HepG2 (cell line): ENCODE results near the gene ARL8A. TPM values are rescaled to one million over a fixed set of nuclear protein-coding genes. Genes with fewer than 3 reads are reported as not detected.
A peak's percentile ranks its signal among the peaks of the same experiment; 100 is the strongest.

ENCODE experiments used
- ATAC-seq: fragments of 200-7000 bp; cut with Tn5 transposase; 3 replicates; pipeline ENCODE4 v1.9.1; 2020; ENCODE audit warnings: mild to moderate bottlenecking, moderate library complexity
- BruUV-seq: library from RNA; stranded (reverse); fragments of 400-500 nt; replicated peaks from 2 replicates; lab custom pipeline; 2021; lab: Mats Ljungman, UMichigan
- CTCF ChIA-PET: fragments of 300-600 bp; formaldehyde crosslinking; extraction: SDS; loops from one replicate; lab custom pipeline; 2021; ENCODE audit warnings: low total read pairs, inconsistent platforms, low intra/inter-chr PET ratio; lab: Yijun Ruan, JAX
- POLR2A ChIA-PET: fragments of 350-600 bp; sonication (Branson Sonifier 250); formaldehyde crosslinking; loops from one replicate; lab custom pipeline; 2020; ENCODE audit warnings: antibody characterized with exemption, inconsistent platforms; lab: Yijun Ruan, JAX
- DNase-seq: peaks from one replicate; pipeline ENCODE4 v3.0.0-alpha.2; 2015; ENCODE audit warnings: low spot score
- FAIRE-seq: peaks from 3 replicates; lab custom pipeline; 2011; peaks lifted over from hg19 to GRCh38; lab: Jason Lieb, UNC
- H2AFZ ChIP-seq: one replicate; pipeline ENCODE4 v1.6.1; 2011; ENCODE audit warnings: low read length, inconsistent platforms
- H3K27ac ChIP-seq: fragments of 300-600 bp; 3 replicates; pipeline ENCODE4 v1.8.0; 2011; ENCODE audit warnings: mixed run types, mild to moderate bottlenecking, mixed read lengths, low read length, inconsistent platforms; ENCODE audit not compliant: insufficient read depth; ENCODE audit errors: extremely low read length
- H3K27me3 ChIP-seq, 2 experiments: fragments of 200-600 bp in 1 of 2; 2 replicates in 1 of 2; 3 replicates in 1 of 2; pipeline versions ENCODE4 v1.6.0 to v1.8.0; 2011; ENCODE audit warnings: low read length in 2 of 2, mild to moderate bottlenecking in 2 of 2, moderate library complexity in 2 of 2, inconsistent platforms in 1 of 2; ENCODE audit not compliant: insufficient read depth in 2 of 2, control insufficient read depth in 1 of 2
- H3K36me3 ChIP-seq, 2 experiments: fragments of 200-600 bp in 1 of 2; replicated peaks in 1 of 2; 2 replicates in 1 of 2; 3 replicates in 1 of 2; pipeline versions ENCODE4 v1.5.1 to v1.8.0; 2011; ENCODE audit warnings: low read length in 2 of 2, inconsistent platforms in 1 of 2; ENCODE audit not compliant: insufficient read depth in 2 of 2, control insufficient read depth in 1 of 2
- H3K4me1 ChIP-seq: 2 replicates; pipeline ENCODE4 v1.5.1; 2012; ENCODE audit warnings: low read length, inconsistent platforms; ENCODE audit not compliant: insufficient read depth
- H3K4me2 ChIP-seq: 2 replicates; pipeline ENCODE4 v1.6.0; 2011; ENCODE audit warnings: low read depth, low read length, inconsistent platforms
- H3K4me3 ChIP-seq, 3 experiments: fragments of 200-600 bp in 1 of 3; sonication (generic), shearing (Covaris generic) in 1 of 3; replicated peaks in 1 of 3; 2 replicates each; pipeline ENCODE4 v1.5.1; 2011 to 2016; ENCODE audit warnings: low read length in 3 of 3, inconsistent platforms in 2 of 3, low read depth in 2 of 3, mild to moderate bottlenecking in 2 of 3, control low read depth in 1 of 3, mixed read lengths in 1 of 3; ENCODE audit not compliant: insufficient read depth in 1 of 3
- H3K79me2 ChIP-seq: one replicate; pipeline ENCODE4 v1.6.1; 2011; ENCODE audit warnings: low read length, inconsistent platforms; ENCODE audit not compliant: insufficient read depth
- H3K9ac ChIP-seq: 2 replicates; pipeline ENCODE4 v1.6.0; 2011; ENCODE audit warnings: mild to moderate bottlenecking, low read depth, low read length, inconsistent platforms; ENCODE audit not compliant: insufficient read depth
- H3K9me3 ChIP-seq: 2 replicates; pipeline ENCODE4 v1.5.1; 2012; ENCODE audit warnings: mild to moderate bottlenecking, low read length
- H4K20me1 ChIP-seq: 2 replicates; pipeline ENCODE4 v1.6.0; 2011; ENCODE audit warnings: inconsistent platforms, mild to moderate bottlenecking, low read length, moderate library complexity; ENCODE audit not compliant: insufficient read depth
- ELF4 ChIP-seq: sonication (generic); formaldehyde crosslinking; IDR thresholded peaks from 2 replicates; pipeline ENCODE4 v1.5.0; 2020; ENCODE audit warnings: missing genetic modification reagents, mild to moderate bottlenecking, moderate library complexity, borderline replicate concordance
- HNRNPK ChIP-seq: fragments of 200-400 bp; formaldehyde crosslinking; IDR thresholded peaks from 2 replicates; pipeline ENCODE4 v1.6.1; 2018; ENCODE audit warnings: low read length, low read depth, moderate library complexity, mild to moderate bottlenecking; ENCODE audit not compliant: poor library complexity, severe bottlenecking
- KDM5B ChIP-seq: sonication (generic); formaldehyde crosslinking; IDR thresholded peaks from 2 replicates; pipeline ENCODE4 v1.4.0; 2020; ENCODE audit warnings: missing genetic modification reagents, mild to moderate bottlenecking, borderline replicate concordance
- TCF7 ChIP-seq: sonication (generic); IDR thresholded peaks from 2 replicates; pipeline ENCODE4 v1.6.1; 2016; ENCODE audit warnings: antibody characterized with exemption, low read depth
- ZNF547 ChIP-seq: sonication (generic); formaldehyde crosslinking; IDR thresholded peaks from 2 replicates; pipeline ENCODE4 v1.5.1; 2020; ENCODE audit warnings: mild to moderate bottlenecking, missing genetic modification reagents
- ZNF75D ChIP-seq: sonication (generic); formaldehyde crosslinking; IDR thresholded peaks from 2 replicates; pipeline ENCODE4 v1.8.1; 2023; ENCODE audit warnings: missing genetic modification reagents, mild to moderate bottlenecking, borderline replicate concordance
- WGBS: methylation state at CpG from one replicate; pipeline ENCODE4 v1.1.6; 2017; ENCODE audit warnings: low lambda C conversion rate; 5-methylcytosine and 5-hydroxymethylcytosine counted together
- in situ Hi-C: cut with HindIII; loops from 2 replicates; pipeline ENCODE4 v1.10.0; 2017; ENCODE audit warnings: low pct_unique_long_range_greater_than_20kb; ENCODE audit not compliant: extremely low pct_ligation_motif_present
- intact Hi-C: fragments of 100-400 bp; cut with micrococcal nuclease; formaldehyde crosslinking; loops from one replicate; pipeline ENCODE4 v1.10.0; 2022; ENCODE audit not compliant: unreplicated experiment
- polyA plus RNA-seq, 8 experiments: library from polyadenylated mRNA; depleted of rRNA in 3 of 8; stranded (reverse) in 7 of 8; unstranded in 1 of 8; fragments of >200 nt; fragmentation: Illumina TruSeq in 4 of 8; extraction: Trizol in 4 of 8; gene quantifications; 2 replicates each; pipeline versions ENCODE4 v1.2.1 to v1.2.3, GENCODE V29; 2011 to 2016; ENCODE audit warnings: low read depth in 4 of 8, missing spikeins in 1 of 8, mixed read lengths in 1 of 8; ENCODE audit not compliant: insufficient read depth in 1 of 8
- total RNA-seq, 5 experiments: library from RNA; depleted of rRNA; stranded (reverse); fragments of >200 nt; fragmentation: Illumina TruSeq; extraction: Trizol; gene quantifications; 2 replicates each; pipeline ENCODE4 v1.2.3, GENCODE V29; 2016; ENCODE audit warnings: low read depth in 1 of 5
- TF ChIP-seq, protein P1 (sequence below): sonication (generic); formaldehyde crosslinking; IDR thresholded peaks from 2 replicates; pipeline ENCODE4 v1.5.0; 2020; ENCODE audit warnings: mild to moderate bottlenecking, missing genetic modification reagents
- TF ChIP-seq, protein P2 (sequence below): sonication (generic); formaldehyde crosslinking; IDR thresholded peaks from 2 replicates; pipeline ENCODE4 v1.4.0; 2020; ENCODE audit warnings: missing genetic modification reagents, borderline replicate concordance
- TF ChIP-seq, protein P3 (sequence below): sonication (generic); formaldehyde crosslinking; IDR thresholded peaks from 2 replicates; pipeline ENCODE4 v1.4.0; 2020; ENCODE audit warnings: missing genetic modification reagents

Gene ARL8A
- total and polyA plus RNA-seq, 2 of the 13 experiments (the other 11 are each of a cell fraction or from before 2014, with no cell fraction given), result 2.7 to 23.4 TPM

DNA sequence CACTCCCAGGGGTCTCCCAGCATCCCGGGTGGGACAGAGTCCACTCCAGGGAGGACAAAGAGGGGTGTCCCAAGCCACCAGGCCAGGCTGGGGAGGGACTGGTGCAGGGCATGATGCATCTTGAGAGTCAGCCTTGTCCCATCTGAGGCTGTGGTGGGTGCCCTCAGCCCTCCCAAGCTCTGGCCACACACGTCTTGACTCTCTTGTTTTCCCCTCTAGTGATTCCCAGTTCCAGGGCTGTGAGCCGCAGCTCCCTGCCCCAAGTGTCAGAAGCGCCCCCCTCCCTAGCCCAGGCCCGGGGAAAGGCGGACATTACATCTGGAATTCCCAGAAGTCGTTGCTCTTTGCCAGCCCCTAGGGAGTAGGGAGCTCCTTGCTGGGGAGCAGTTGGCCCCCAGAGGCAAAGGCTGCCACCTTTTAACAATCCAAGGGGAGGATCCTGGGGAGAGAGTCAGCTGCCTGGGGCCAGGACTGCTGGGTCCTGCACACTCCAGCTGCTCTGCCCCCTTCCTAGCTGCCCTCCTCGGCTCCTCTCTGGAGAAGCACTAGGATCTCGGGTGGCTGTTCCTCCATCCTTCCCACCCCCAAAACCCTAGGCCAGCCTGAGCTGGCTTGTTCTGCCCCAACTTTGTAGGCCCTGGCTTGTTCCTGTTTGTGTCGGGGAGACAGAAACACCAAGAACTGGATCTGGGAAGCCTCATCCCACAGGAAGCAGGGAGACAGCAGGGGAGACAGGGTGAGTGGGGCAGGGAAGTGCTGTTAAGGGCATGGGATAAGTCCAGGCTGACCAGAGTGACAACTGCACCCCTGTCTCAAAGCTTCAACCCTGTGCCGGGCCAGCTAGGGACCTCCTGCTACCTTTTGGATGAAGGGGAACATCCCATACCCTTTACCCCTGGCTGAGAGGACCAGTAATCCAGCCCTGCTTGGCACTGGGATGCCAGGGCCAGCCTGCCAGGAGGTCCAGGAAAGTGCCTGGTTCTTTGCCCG, 19.0 kb upstream of the ARL8A start (continued):
- TF ChIP-seq, protein P1, sequence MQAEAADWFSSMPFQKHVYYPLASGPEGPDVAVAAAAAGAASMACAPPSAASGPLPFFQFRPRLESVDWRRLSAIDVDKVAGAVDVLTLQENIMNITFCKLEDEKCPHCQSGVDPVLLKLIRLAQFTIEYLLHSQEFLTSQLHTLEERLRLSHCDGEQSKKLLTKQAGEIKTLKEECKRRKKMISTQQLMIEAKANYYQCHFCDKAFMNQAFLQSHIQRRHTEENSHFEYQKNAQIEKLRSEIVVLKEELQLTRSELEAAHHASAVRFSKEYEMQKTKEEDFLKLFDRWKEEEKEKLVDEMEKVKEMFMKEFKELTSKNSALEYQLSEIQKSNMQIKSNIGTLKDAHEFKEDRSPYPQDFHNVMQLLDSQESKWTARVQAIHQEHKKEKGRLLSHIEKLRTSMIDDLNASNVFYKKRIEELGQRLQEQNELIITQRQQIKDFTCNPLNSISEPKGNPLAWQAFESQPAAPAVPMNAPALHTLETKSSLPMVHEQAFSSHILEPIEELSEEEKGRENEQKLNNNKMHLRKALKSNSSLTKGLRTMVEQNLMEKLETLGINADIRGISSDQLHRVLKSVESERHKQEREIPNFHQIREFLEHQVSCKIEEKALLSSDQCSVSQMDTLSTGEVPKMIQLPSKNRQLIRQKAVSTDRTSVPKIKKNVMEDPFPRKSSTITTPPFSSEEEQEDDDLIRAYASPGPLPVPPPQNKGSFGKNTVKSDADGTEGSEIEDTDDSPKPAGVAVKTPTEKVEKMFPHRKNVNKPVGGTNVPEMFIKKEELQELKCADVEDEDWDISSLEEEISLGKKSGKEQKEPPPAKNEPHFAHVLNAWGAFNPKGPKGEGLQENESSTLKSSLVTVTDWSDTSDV (CRISPR knock-in tag), result no peak
- TF ChIP-seq TCF7 (no peak), ZNF547 (CRISPR knock-in tag) (no peak), ELF4 (CRISPR knock-in tag) (no peak)

DNA sequence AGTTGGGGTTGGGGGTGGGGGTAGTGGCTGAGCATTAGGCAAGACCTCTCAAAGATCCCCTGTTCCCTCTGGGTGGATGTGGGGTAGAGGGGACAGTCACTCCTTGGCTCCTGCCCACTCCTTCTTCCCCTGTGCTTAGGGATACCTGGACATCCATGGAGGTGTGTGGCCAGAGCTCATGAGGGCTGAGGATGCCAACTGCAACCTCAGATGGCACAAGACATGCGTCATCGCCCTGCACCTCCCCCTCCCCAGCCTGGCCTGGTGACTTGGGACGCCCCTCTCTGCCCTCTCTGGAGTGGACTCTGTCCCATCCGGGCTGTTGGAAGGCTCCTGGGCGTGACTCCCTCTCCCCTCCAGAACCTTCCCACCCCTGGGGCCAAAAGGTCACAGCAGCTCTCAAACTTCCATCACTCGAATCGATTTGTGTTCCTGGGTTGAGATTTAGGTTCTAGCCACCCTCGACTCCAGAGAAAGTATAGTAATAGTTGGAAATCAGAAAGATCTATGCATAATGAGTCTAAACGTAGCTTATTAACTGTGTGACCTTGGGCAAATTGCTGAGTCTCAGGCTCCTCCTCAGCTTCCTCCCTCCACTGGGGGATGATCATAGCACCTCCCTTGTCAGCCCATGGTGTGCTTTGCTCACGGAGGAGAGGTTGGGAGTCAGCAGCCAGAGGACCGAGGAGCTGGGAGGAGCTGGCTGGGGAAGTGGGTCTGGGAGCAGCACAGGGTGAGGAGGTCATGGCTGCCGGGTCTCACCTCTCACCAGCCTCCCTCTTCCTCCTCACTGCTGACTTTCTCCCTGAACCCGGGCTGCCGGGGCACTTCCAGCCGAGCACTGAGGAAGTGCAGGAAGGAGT, 18.1 kb upstream of the ARL8A start:
- H3K9me3 ChIP-seq, result no peaks in the 10 kb centered on the region
- intact Hi-C loops (no loop called here), in situ Hi-C loops (no loop called here)
- DNase-seq (no peak), ATAC-seq (peak; percentile 9; the same call in 2 of the 3 replicates), FAIRE-seq (peak; percentile 4)
- H3K4me3 ChIP-seq, result no peak overlapping the region
- H2AFZ ChIP-seq, result no peak overlapping the region
- BruUV-seq, result no TSS peak
- H3K4me2 ChIP-seq, result peak overlapping the region; percentile 18; the same call in 1 of the 2 replicates
- H3K27me3 ChIP-seq, result peaks cover 7 to 74% of the 10 kb centered on the region in 2 experiments
- no peaks in the 10 kb centered on the region for H4K20me1 ChIP-seq
- 2% methylated on average over 13 of the region's 15 CpGs for WGBS
- POLR2A ChIA-PET, result no interaction called here
- H3K79me2 ChIP-seq, result no peaks in the 10 kb centered on the region
- CTCF ChIA-PET, result no interaction called here
- H3K9ac ChIP-seq, result no peak overlapping the region
- H3K4me1 ChIP-seq, result peaks cover 25% of the 10 kb centered on the region
- H3K36me3 ChIP-seq, result no peaks in the 10 kb centered on the region
- no peak overlapping the region for H3K27ac ChIP-seq
- TF ChIP-seq ZNF75D (no peak), KDM5B (CRISPR knock-in tag) (no peak), HNRNPK (no peak)
- TF ChIP-seq, protein P2, sequence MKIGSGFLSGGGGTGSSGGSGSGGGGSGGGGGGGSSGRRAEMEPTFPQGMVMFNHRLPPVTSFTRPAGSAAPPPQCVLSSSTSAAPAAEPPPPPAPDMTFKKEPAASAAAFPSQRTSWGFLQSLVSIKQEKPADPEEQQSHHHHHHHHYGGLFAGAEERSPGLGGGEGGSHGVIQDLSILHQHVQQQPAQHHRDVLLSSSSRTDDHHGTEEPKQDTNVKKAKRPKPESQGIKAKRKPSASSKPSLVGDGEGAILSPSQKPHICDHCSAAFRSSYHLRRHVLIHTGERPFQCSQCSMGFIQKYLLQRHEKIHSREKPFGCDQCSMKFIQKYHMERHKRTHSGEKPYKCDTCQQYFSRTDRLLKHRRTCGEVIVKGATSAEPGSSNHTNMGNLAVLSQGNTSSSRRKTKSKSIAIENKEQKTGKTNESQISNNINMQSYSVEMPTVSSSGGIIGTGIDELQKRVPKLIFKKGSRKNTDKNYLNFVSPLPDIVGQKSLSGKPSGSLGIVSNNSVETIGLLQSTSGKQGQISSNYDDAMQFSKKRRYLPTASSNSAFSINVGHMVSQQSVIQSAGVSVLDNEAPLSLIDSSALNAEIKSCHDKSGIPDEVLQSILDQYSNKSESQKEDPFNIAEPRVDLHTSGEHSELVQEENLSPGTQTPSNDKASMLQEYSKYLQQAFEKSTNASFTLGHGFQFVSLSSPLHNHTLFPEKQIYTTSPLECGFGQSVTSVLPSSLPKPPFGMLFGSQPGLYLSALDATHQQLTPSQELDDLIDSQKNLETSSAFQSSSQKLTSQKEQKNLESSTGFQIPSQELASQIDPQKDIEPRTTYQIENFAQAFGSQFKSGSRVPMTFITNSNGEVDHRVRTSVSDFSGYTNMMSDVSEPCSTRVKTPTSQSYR (CRISPR knock-in tag), result peak; percentile 43; the same call in 1 of the 2 replicates
- TF ChIP-seq, protein P3, sequence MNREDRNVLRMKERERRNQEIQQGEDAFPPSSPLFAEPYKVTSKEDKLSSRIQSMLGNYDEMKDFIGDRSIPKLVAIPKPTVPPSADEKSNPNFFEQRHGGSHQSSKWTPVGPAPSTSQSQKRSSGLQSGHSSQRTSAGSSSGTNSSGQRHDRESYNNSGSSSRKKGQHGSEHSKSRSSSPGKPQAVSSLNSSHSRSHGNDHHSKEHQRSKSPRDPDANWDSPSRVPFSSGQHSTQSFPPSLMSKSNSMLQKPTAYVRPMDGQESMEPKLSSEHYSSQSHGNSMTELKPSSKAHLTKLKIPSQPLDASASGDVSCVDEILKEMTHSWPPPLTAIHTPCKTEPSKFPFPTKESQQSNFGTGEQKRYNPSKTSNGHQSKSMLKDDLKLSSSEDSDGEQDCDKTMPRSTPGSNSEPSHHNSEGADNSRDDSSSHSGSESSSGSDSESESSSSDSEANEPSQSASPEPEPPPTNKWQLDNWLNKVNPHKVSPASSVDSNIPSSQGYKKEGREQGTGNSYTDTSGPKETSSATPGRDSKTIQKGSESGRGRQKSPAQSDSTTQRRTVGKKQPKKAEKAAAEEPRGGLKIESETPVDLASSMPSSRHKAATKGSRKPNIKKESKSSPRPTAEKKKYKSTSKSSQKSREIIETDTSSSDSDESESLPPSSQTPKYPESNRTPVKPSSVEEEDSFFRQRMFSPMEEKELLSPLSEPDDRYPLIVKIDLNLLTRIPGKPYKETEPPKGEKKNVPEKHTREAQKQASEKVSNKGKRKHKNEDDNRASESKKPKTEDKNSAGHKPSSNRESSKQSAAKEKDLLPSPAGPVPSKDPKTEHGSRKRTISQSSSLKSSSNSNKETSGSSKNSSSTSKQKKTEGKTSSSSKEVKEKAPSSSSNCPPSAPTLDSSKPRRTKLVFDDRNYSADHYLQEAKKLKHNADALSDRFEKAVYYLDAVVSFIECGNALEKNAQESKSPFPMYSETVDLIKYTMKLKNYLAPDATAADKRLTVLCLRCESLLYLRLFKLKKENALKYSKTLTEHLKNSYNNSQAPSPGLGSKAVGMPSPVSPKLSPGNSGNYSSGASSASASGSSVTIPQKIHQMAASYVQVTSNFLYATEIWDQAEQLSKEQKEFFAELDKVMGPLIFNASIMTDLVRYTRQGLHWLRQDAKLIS (CRISPR knock-in tag), result no peak
